OCI-LY1 (cell line): Measurements from ENCODE around the gene SLC5A2.

ENCODE experiments used
- EZH2 ChIP-seq: fragments of 200-600 bp; sonication (generic), shearing (Covaris generic); IDR thresholded peaks from 2 replicates; pipeline ENCODE4 v1.8.0; 2017; ENCODE audit warnings: borderline replicate concordance, mixed run types, mild to moderate bottlenecking, antibody characterized with exemption, low read length, moderate library complexity, mixed read lengths
- TF ChIP-seq, protein P1 (sequence below): fragments of 200-600 bp; sonication (generic), shearing (Covaris generic); IDR thresholded peaks from 2 replicates; pipeline ENCODE4 v1.5.1; 2017; ENCODE audit warnings: mild to moderate bottlenecking, antibody characterized with exemption, low read length, moderate library complexity, mixed read lengths

DNA sequence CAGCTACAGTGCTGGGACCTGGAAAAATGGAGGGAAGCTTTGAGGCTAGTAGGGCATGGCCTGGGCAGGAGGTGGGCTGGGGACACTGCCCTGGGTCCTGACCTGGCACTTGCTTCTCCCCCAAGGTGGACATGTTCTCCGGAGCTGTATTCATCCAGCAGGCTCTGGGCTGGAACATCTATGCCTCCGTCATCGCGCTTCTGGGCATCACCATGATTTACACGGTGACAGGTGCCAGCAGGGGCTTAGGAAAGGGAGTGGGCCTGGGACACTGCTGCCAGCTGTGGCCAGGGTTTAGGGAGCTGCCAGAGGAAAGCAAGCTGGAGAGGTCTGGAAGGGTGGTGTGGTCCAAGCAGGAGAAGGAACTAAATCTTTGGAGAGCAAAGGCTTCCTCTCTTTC lies 3.1 kb downstream of the SLC5A2 start:
- TF ChIP-seq, protein P1, sequence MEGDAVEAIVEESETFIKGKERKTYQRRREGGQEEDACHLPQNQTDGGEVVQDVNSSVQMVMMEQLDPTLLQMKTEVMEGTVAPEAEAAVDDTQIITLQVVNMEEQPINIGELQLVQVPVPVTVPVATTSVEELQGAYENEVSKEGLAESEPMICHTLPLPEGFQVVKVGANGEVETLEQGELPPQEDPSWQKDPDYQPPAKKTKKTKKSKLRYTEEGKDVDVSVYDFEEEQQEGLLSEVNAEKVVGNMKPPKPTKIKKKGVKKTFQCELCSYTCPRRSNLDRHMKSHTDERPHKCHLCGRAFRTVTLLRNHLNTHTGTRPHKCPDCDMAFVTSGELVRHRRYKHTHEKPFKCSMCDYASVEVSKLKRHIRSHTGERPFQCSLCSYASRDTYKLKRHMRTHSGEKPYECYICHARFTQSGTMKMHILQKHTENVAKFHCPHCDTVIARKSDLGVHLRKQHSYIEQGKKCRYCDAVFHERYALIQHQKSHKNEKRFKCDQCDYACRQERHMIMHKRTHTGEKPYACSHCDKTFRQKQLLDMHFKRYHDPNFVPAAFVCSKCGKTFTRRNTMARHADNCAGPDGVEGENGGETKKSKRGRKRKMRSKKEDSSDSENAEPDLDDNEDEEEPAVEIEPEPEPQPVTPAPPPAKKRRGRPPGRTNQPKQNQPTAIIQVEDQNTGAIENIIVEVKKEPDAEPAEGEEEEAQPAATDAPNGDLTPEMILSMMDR: no peak
- TF ChIP-seq EZH2: no peak
